WI38 (cell line): Measurements from ENCODE around the gene BPIFB6.

Source experiments
- H3K4me3 ChIP-seq: 2 replicates; pipeline ENCODE4 v1.5.1; 2011; ENCODE audit warnings: low read depth, mild to moderate bottlenecking, control low read depth, low read length
- CTCF ChIP-seq: IDR thresholded peaks from 2 replicates; pipeline ENCODE4 v1.5.1; 2012; ENCODE audit warnings: low read depth, mild to moderate bottlenecking, control low read depth, low read length

BPIFB6 gene

GRCh38 chr20:33002087-33002808 lies 29.2 kb upstream of the BPIFB6 start:
- TF ChIP-seq CTCF, result no peak
- no peak overlapping the region for H3K4me3 ChIP-seq

GRCh38 chr20:33004141-33004751 lies 27.2 kb upstream of the BPIFB6 start, which contains the start of gene SUN5:
TSS of gene SUN5 (minus strand) at chr20:33004433. CDS start at chr20:33004340, 93 bp downstream.
- TF ChIP-seq CTCF, result no peak

GRCh38 chr20:33005132-33005566 lies 26.3 kb upstream of the BPIFB6 start:
- H3K4me3 ChIP-seq, result no peak overlapping the region
- no peak; the same call in 1 of the 2 replicates for TF ChIP-seq CTCF

More at GRCh38 chr20:33004141-33004751, 27.2 kb upstream of the BPIFB6 start, which contains the start of gene SUN5:
- no peak within 1 kb of the TSS for H3K4me3 ChIP-seq

GRCh38 chr20:33005908-33006775 lies 25.3 kb upstream of the BPIFB6 start:
- TF ChIP-seq CTCF, result no peak

GRCh38 chr20:33006776-33007375 lies 24.6 kb upstream of the BPIFB6 start:
- no peak overlapping the region for H3K4me3 ChIP-seq
- TF ChIP-seq CTCF, result no peak

More at GRCh38 chr20:33005908-33006775, 25.3 kb upstream of the BPIFB6 start:
- H3K4me3 ChIP-seq, result no peak overlapping the region

- no peak within 1 kb of the TSS for H3K4me3 ChIP-seq
- TF ChIP-seq CTCF, result no peak
Measured at GRCh38 chr20:33007376-33008335, 23.8 kb upstream of the BPIFB6 start, which contains the start of gene BPIFB2. TSS of gene BPIFB2 (plus strand) at chr20:33007704. CDS start at chr20:33008575, 871 bp downstream.
